ENCODE results near the gene DBT. TPM values are rescaled to one million over a fixed set of nuclear protein-coding genes. Genes with fewer than 3 reads are reported as not detected.

DBT gene
- total and polyA plus RNA-seq, 8 donors, result 0.87 to 22.3 (median 6.3) TPM

Small RNA genes lying within 50 kb of the gene (small RNA-seq; reads per million reads assigned to genes)
- gene AL445928.1 (0 reads per million in 4 donors), gene MIR553 (0 reads per million in 4 donors), gene RPL23AP90 (0 reads per million in 4 donors)

Other genes starting within 250 kb of the DBT start
- gene SASS6, start 116.9 kb downstream of the DBT start, total RNA-seq, result 1 to 10 TPM; 2.3 to 6.1 (median 4.7) TPM
- 1 to 10 TPM in 2 of 3 donors, under 1 TPM in 1; 0.87 to 2.0 (median 1.7) TPM for gene SASS6, start 116.9 kb downstream of the DBT start, polyA plus RNA-seq
- gene TRMT13, start 116.7 kb downstream of the DBT start, total RNA-seq, result 10 to 100 TPM in 2 of 5 donors, 1 to 10 TPM in 3; 2.7 to 42.0 (median 5.5) TPM
- gene TRMT13, start 116.7 kb downstream of the DBT start, polyA plus RNA-seq, result 10 to 100 TPM in 1 of 3 donors, 1 to 10 TPM in 2; 5.1 to 11.5 (median 6.0) TPM
- gene LRRC39, start 71.6 kb downstream of the DBT start, total RNA-seq, result 1 to 10 TPM in 2 of 5 donors, under 1 TPM in 1, not detected in 2; 0.45 to 2.9 (median 2.3) TPM
- gene LRRC39, start 71.6 kb downstream of the DBT start, polyA plus RNA-seq, result under 1 TPM in 2 of 3 donors, not detected in 1; 0.62 to 0.98 TPM
- 10 to 100 TPM; 16.5 to 51.9 (median 19.8) TPM for gene RTCA, start 16.4 kb upstream of the DBT start, total RNA-seq
- 10 to 100 TPM; 22.1 to 29.6 (median 22.6) TPM for gene RTCA, start 16.4 kb upstream of the DBT start, polyA plus RNA-seq
- 10 to 100 TPM in 4 of 5 donors, 1 to 10 TPM in 1; 9.4 to 31.0 (median 27.2) TPM for gene CDC14A, start 102.7 kb upstream of the DBT start, total RNA-seq
- 1 to 10 TPM; 2.1 to 6.0 (median 3.7) TPM for gene CDC14A, start 102.7 kb upstream of the DBT start, polyA plus RNA-seq

Data from stomach (tissue), 8 donors.